ENCODE data around the gene GPR142. TPM values are rescaled to one million over a fixed set of nuclear protein-coding genes. Genes with fewer than 3 reads are reported as not detected.

GPR142 gene
- total RNA-seq, 4 donors from 2014 or later: not detected

- intact Hi-C loops (cut with DNase I; ENCODE audit: low total_unique reads): no loop called here
- 48 to 66% methylated on average over 12 of the region's 12 CpGs for WGBS, 2 donors
- H3K4me3 ChIP-seq (ENCODE audit: low read depth, poor library complexity, severe bottlenecking): no peak overlapping the region
- DNase-seq (ENCODE audit: low spot score in 2 of 2): no peak
- TF ChIP-seq POLR2A (IDR thresholded peaks at IDR 0.05) (no peak), CTCF (IDR thresholded peaks at IDR 0.05) (peak in 1 of 3 donors; percentile 13)
These were observed 50.1 kb downstream of the GPR142 start for GRCh38 chr17:74417178-74418045.

DNA sequence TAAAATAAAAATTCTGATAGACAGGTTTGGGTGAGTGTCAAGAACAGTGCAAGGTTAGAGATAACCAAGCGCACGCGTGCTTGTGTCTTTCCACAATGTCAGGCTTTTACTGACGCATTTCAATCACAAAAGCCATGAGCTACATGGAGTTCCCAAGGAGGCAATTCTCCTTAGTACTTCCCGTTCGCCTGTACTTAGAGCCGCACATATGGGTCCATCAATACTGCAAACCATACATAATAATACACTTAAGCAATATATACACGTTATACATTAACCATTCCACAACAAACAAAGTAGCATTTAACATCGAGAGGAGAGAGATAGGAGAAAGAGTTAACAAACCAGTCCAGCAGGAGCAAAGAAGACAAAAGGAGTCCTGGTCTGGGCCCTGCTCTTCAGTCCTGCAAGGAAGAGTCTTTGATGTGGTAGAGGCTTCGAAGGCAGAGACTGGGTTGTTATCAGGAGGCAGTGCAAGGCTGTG lies 52.7 kb downstream of the GPR142 start:
- H3K4me3 ChIP-seq (ENCODE audit: low read depth, poor library complexity, severe bottlenecking): no peak overlapping the region
- whole genome bisulfite sequencing, 2 donors: 78 to 84% methylated on average over 10 of the region's 10 CpGs
- TF ChIP-seq POLR2A (IDR thresholded peaks at IDR 0.05) (no peak), CTCF (IDR thresholded peaks at IDR 0.05) (no peak)
- intact Hi-C loops (cut with DNase I; ENCODE audit: low total_unique reads): no loop called here
- no peak for DNase-seq (ENCODE audit: low spot score in 2 of 2)

Other genes with a start within 250 kb of the GPR142 start
- gene RPL38, start 163.8 kb upstream of the GPR142 start, total RNA-seq: 1,000 to 10,000 TPM in 2 of 4 donors, 100 to 1,000 TPM in 2; 618 to 1,333 (median 950) TPM
- gene TTYH2, start 153.9 kb upstream of the GPR142 start, total RNA-seq: 10 to 100 TPM in 2 of 4 donors, 1 to 10 TPM in 2; 4.3 to 12.7 (median 8.6) TPM
- gene DNAI2, start 93.3 kb upstream of the GPR142 start, total RNA-seq: under 1 TPM in 1 of 4 donors, not detected in 3; 0.57 TPM
- gene KIF19, start 41.3 kb upstream of the GPR142 start, total RNA-seq: under 1 TPM in 3 of 4 donors, not detected in 1; 0.65 to 0.91 (median 0.68) TPM
- gene BTBD17, start 5.6 kb upstream of the GPR142 start, total RNA-seq: under 1 TPM in 1 of 4 donors, not detected in 3; 0.22 TPM
- 100 to 1,000 TPM in 2 of 4 donors, 10 to 100 TPM in 2; 80.3 to 147 (median 99.1) TPM for gene GPRC5C, start 64.6 kb downstream of the GPR142 start, total RNA-seq
- gene CD300A, start 99.1 kb downstream of the GPR142 start, total RNA-seq: 10 to 100 TPM in 2 of 4 donors, 1 to 10 TPM in 2; 5.5 to 13.0 (median 8.7) TPM
- 1 to 10 TPM in 1 of 4 donors, under 1 TPM in 2, not detected in 1; 0.12 to 1.3 (median 0.55) TPM for gene CD300LB, start 164.0 kb downstream of the GPR142 start, total RNA-seq
- 1 to 10 TPM in 2 of 4 donors, under 1 TPM in 2; 0.15 to 1.5 (median 0.75) TPM for gene CD300C, start 178.6 kb downstream of the GPR142 start, total RNA-seq
- not detected for gene CD300H, start 200.0 kb downstream of the GPR142 start, total RNA-seq
- gene CD300LD, start 224.8 kb downstream of the GPR142 start, total RNA-seq: not detected

All from lower leg skin (tissue), 4 donors.